GM12878 (cell line): ENCODE data around the gene SLC3A2. TPM values are rescaled to one million over a fixed set of nuclear protein-coding genes. Genes with fewer than 3 reads are reported as not detected.

Source experiments
- ATAC-seq: fragments of 200-7000 bp; cut with Tn5 transposase; 3 replicates; pipeline ENCODE4 v1.9.1; 2020; ENCODE audit warnings: mild to moderate bottlenecking, moderate library complexity
- BruUV-seq: library from RNA; stranded (reverse); fragments of 400-500 nt; replicated peaks from 2 replicates; lab custom pipeline; 2021; lab: Mats Ljungman, UMichigan
- CTCF ChIA-PET: fragments of 300-600 bp; sonication (Branson Sonifier 250); formaldehyde crosslinking; extraction: SDS; loops from one replicate; lab custom pipeline; 2021; ENCODE audit warnings: inconsistent platforms; lab: Yijun Ruan, JAX
- POLR2A ChIA-PET: fragments of 350-600 bp; formaldehyde crosslinking; extraction: SDS; loops from one replicate; lab custom pipeline; 2021; ENCODE audit warnings: inconsistent platforms; lab: Charles Lee
- RAD21 ChIA-PET: fragments of 300-600 bp; sonication (Branson Sonifier 250); formaldehyde crosslinking; loops from one replicate; lab custom pipeline; 2023; ENCODE audit warnings: antibody characterized with exemption; ENCODE audit not compliant: unreplicated experiment; lab: Charles Lee
- SMC1A ChIA-PET: fragments of 300-600 bp; sonication (Branson Sonifier 250); formaldehyde crosslinking; loops from one replicate; lab custom pipeline; 2023; ENCODE audit not compliant: unreplicated experiment, uncharacterized antibody; lab: Charles Lee
- DNase-seq: peaks from one replicate; pipeline ENCODE4 v3.0.0-alpha.2; 2011; ENCODE audit warnings: low read depth, low spot score
- FAIRE-seq: peaks from 3 replicates; lab custom pipeline; 2011; peaks lifted over from hg19 to GRCh38; lab: Jason Lieb, UNC
- H2AFZ ChIP-seq: 2 replicates; pipeline ENCODE4 v1.6.0; 2011; ENCODE audit warnings: low read depth, low read length, control low read depth; ENCODE audit not compliant: control insufficient read depth
- H3K27ac ChIP-seq: 2 replicates; pipeline ENCODE4 v1.5.1; 2011; ENCODE audit warnings: control low read depth; ENCODE audit not compliant: control insufficient read depth, insufficient read depth
- H3K27me3 ChIP-seq, 2 experiments: replicated peaks in 1 of 2; 2 replicates each; pipeline versions ENCODE4 v1.6.0 to v1.6.1; 2011; ENCODE audit warnings: low read length in 1 of 2; ENCODE audit not compliant: control insufficient read depth in 2 of 2, insufficient read depth in 2 of 2
- H3K36me3 ChIP-seq, 2 experiments: 2 replicates each; pipeline ENCODE4 v1.5.1; 2011; ENCODE audit warnings: low read length in 1 of 2; ENCODE audit not compliant: control insufficient read depth in 2 of 2, insufficient read depth in 2 of 2
- H3K4me1 ChIP-seq: 2 replicates; pipeline ENCODE4 v1.6.1; 2011; ENCODE audit warnings: mild to moderate bottlenecking, low read length, moderate library complexity, mixed read lengths; ENCODE audit not compliant: control insufficient read depth, insufficient read depth
- H3K4me2 ChIP-seq: 2 replicates; pipeline ENCODE4 v1.6.0; 2011; ENCODE audit warnings: control low read depth; ENCODE audit not compliant: control insufficient read depth, insufficient read depth
- H3K4me3 ChIP-seq: fragments of 200-600 bp; sonication (generic); 2 replicates; pipeline ENCODE4 v1.5.1; 2016
- H3K79me2 ChIP-seq: 2 replicates; pipeline ENCODE4 v1.6.0; 2011; ENCODE audit warnings: low read length; ENCODE audit not compliant: control insufficient read depth, insufficient read depth
- H3K9ac ChIP-seq: 2 replicates; pipeline ENCODE4 v1.8.0; 2011; ENCODE audit warnings: low read length, control low read depth, mixed read lengths; ENCODE audit not compliant: control insufficient read depth, insufficient read depth
- H3K9me3 ChIP-seq: replicated peaks from 3 replicates; pipeline ENCODE4 v1.5.1; 2011; ENCODE audit warnings: mild to moderate bottlenecking, low read length; ENCODE audit not compliant: control insufficient read depth, insufficient read depth
- H4K20me1 ChIP-seq: 2 replicates; pipeline ENCODE4 v1.6.0; 2011; ENCODE audit not compliant: control insufficient read depth, insufficient read depth
- BHLHE40 ChIP-seq, 2 experiments: fragments of 450-650 bp in 1 of 2; IDR thresholded peaks; 2 replicates each; pipeline ENCODE4 v1.6.1; 2011 to 2017; ENCODE audit warnings: low read depth in 2 of 2, borderline replicate concordance in 1 of 2, improper control_type of control experiment in 1 of 2, low read length in 1 of 2, mild to moderate bottlenecking in 1 of 2
- CBFB ChIP-seq: IDR thresholded peaks from 2 replicates; pipeline ENCODE4 v1.6.1; 2016; ENCODE audit warnings: antibody characterized with exemption, low read depth
- CUX1 ChIP-seq: IDR thresholded peaks from 2 replicates; pipeline ENCODE4 v1.6.1; 2012; ENCODE audit warnings: improper control_type of control experiment, low read depth, low read length; ENCODE audit not compliant: insufficient replicate concordance
- EGR1 ChIP-seq, 2 experiments: IDR thresholded peaks; 1 replicate in 1 of 2; 2 replicates in 1 of 2; pipeline ENCODE4 v1.6.1; 2011 to 2012; ENCODE audit warnings: low read depth in 2 of 2, low read length in 2 of 2, borderline replicate concordance in 1 of 2, mild to moderate bottlenecking in 1 of 2, moderate library complexity in 1 of 2
- HDAC6 ChIP-seq: fragments of 200-600 bp; sonication (generic); IDR thresholded peaks from one replicate; pipeline ENCODE4 v1.8.0; 2017; ENCODE audit warnings: antibody characterized with exemption; ENCODE audit not compliant: unreplicated experiment
- IRF4 ChIP-seq: IDR thresholded peaks from 2 replicates; pipeline ENCODE4 v1.6.1; 2011; ENCODE audit warnings: low read depth, low read length
- IRF5 ChIP-seq: fragments of 450-650 bp; IDR thresholded peaks from 2 replicates; pipeline ENCODE4 v1.6.1; 2017; ENCODE audit warnings: borderline replicate concordance
- JUNB ChIP-seq: IDR thresholded peaks from 2 replicates; pipeline ENCODE4 v1.6.1; 2016; ENCODE audit warnings: antibody characterized with exemption, mild to moderate bottlenecking
- NBN ChIP-seq: fragments of 450-650 bp; IDR thresholded peaks from 2 replicates; pipeline ENCODE4 v1.6.1; 2016
- WGBS: methylation state at CpG from one replicate; pipeline ENCODE4 v1.1.6; 2016; ENCODE audit warnings: low lambda C conversion rate; ENCODE audit not compliant: insufficient replicate concordance, insufficient coverage; ENCODE audit errors: missing lambda C conversion rate; 5-methylcytosine and 5-hydroxymethylcytosine counted together
- in situ Hi-C: fragments of 300-500 bp; cut with MboI; formaldehyde crosslinking; loops from 9 replicates; pipeline ENCODE4 v1.14.3; 2018; ENCODE audit warnings: mixed read lengths
- intact Hi-C: fragments of 100-400 bp; cut with micrococcal nuclease; formaldehyde crosslinking; loops from one replicate; pipeline ENCODE4 v1.14.2; 2022; ENCODE audit not compliant: unreplicated experiment
- polyA plus RNA-seq, 11 experiments: library from polyadenylated mRNA; depleted of rRNA in 4 of 11; unstranded in 6 of 11; stranded (reverse) in 5 of 11; fragments of >200 nt; fragmentation: Nextera tagmentation in 4 of 11; fragmentation: Illumina TruSeq in 1 of 11; extraction: Ambion mirVana in 4 of 11; extraction: Trizol in 1 of 11; gene quantifications; 1 replicate in 1 of 11; 2 replicates in 10 of 11; pipeline versions ENCODE4 v1.2.1 to v1.2.3, GENCODE V29; 2011 to 2016; ENCODE audit warnings: inconsistent platforms in 2 of 11, missing spikeins in 2 of 11, low read depth in 1 of 11
- total RNA-seq, 4 experiments: library from RNA; depleted of rRNA in 3 of 4; stranded (reverse); fragments of >200 nt in 3 of 4; fragmentation: Illumina TruSeq in 1 of 4; extraction: Trizol in 1 of 4; gene quantifications; 2 replicates each; pipeline versions ENCODE4 v1.2.1 to v1.2.3, GENCODE V29; 2013 to 2021
- TF ChIP-seq, protein P1 (sequence below): IDR thresholded peaks from 2 replicates; pipeline ENCODE4 v1.6.1; 2012; ENCODE audit warnings: low read depth, low read length, improper control_type of control experiment

Gene SLC3A2
- total and polyA plus RNA-seq, 10 of the 15 experiments (the other 5 are each of a cell fraction or from before 2014, with no cell fraction given), result 6.9 to 158 (median 106) TPM

GRCh38 chr11:62897311-62897710 is 16.6 kb downstream of the SLC3A2 start:
- intact Hi-C loops, result no loop called here
- H3K4me2 ChIP-seq, result no peak overlapping the region
- CTCF ChIA-PET, result interaction anchor here (0.8 to 1.8 kb wide), 3 partner anchors 9 to 126 kb away, joined by 3 to 6 read pairs (median 6); no protein-coding TSS in a partner anchor

More at GRCh38 chr11:62897311-62897710, 16.6 kb downstream of the SLC3A2 start:
- FAIRE-seq (no peak), DNase-seq (no peak), ATAC-seq (no peak)
- no peaks in the 10 kb centered on the region for H3K27me3 ChIP-seq
- no peak for TF ChIP-seq HDAC6
- TF ChIP-seq IRF4, result no peak
- TF ChIP-seq IRF5, result no peak
- TF ChIP-seq, protein P1, sequence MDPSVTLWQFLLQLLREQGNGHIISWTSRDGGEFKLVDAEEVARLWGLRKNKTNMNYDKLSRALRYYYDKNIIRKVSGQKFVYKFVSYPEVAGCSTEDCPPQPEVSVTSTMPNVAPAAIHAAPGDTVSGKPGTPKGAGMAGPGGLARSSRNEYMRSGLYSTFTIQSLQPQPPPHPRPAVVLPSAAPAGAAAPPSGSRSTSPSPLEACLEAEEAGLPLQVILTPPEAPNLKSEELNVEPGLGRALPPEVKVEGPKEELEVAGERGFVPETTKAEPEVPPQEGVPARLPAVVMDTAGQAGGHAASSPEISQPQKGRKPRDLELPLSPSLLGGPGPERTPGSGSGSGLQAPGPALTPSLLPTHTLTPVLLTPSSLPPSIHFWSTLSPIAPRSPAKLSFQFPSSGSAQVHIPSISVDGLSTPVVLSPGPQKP, result no peak
- TF ChIP-seq BHLHE40 (IDR thresholded peaks at IDR 0.05; ENCODE audit: borderline replicate concordance in 1 of 2, low read depth in 2 of 2, low read length in 1 of 2), result no peak
- TF ChIP-seq JUNB, result no peak
- TF ChIP-seq CUX1, result no peak
- TF ChIP-seq CBFB, result no peak
- no peak for TF ChIP-seq EGR1 (IDR thresholded peaks at IDR 0.05; ENCODE audit: borderline replicate concordance in 1 of 2, low read depth in 2 of 2, low read length in 2 of 2)
- TF ChIP-seq NBN, result no peak
- in situ Hi-C loops, result no loop called here
- no peaks in the 10 kb centered on the region for H3K9me3 ChIP-seq
- H3K9ac ChIP-seq, result no peak overlapping the region
- POLR2A ChIA-PET, result no interaction called here
- peaks cover under 1% of the 10 kb centered on the region; the same call in 1 of the 2 replicates for H3K4me1 ChIP-seq
- no TSS peak for BruUV-seq
- H4K20me1 ChIP-seq, result no peaks in the 10 kb centered on the region
- H3K27ac ChIP-seq, result no peak overlapping the region
- WGBS, result 21% methylated on average over 2 of the region's 2 CpGs
- RAD21 ChIA-PET, result no interaction called here
- H3K79me2 ChIP-seq, result no peaks in the 10 kb centered on the region
- no peaks in the 10 kb centered on the region for H3K36me3 ChIP-seq
- SMC1A ChIA-PET, result no interaction called here
- no peak overlapping the region for H2AFZ ChIP-seq
- H3K4me3 ChIP-seq, result no peak overlapping the region
